ENCODE measurements around the gene MSH5. TPM values are rescaled to one million over a fixed set of nuclear protein-coding genes. Genes with fewer than 3 reads are reported as not detected.

The MSH5 gene
- total RNA-seq, 1 donor from 2014 or later = 48.2 TPM

GRCh38 chr6:31749301-31750036 lies 9.7 kb downstream of the MSH5 start:
- Mint-ChIP-seq H3K27ac (no peak overlapping the region), H3K36me3 (peaks cover 3% of the 10 kb centered on the region), H3K27me3 (ENCODE audit: low read depth) (no peaks in the 10 kb centered on the region), H3K9me3 (no peaks in the 10 kb centered on the region), H3K4me3 (no peak overlapping the region), H3K4me1 (no peaks in the 10 kb centered on the region)
- DNase-seq (ENCODE audit: low spot score in 2 of 2, unreplicated experiment in 2 of 2) = no peak
- TF ChIP-seq CTCF (IDR thresholded peaks at IDR 0.05; ENCODE audit: unreplicated experiment) = no peak

- DNase-seq (ENCODE audit: low spot score in 2 of 2, unreplicated experiment in 2 of 2) = no peak
- no peaks in the 10 kb centered on the region for H3K4me1 Mint-ChIP-seq
- H3K27me3 Mint-ChIP-seq (ENCODE audit: low read depth) = no peaks in the 10 kb centered on the region
- no peak for TF ChIP-seq CTCF (IDR thresholded peaks at IDR 0.05; ENCODE audit: unreplicated experiment)
- H3K27ac Mint-ChIP-seq = no peak overlapping the region
- peaks cover 3% of the 10 kb centered on the region for H3K36me3 Mint-ChIP-seq
- H3K4me3 Mint-ChIP-seq = no peak overlapping the region
- no peaks in the 10 kb centered on the region for H3K9me3 Mint-ChIP-seq
Observed at GRCh38 chr6:31750411-31751022, 10.7 kb downstream of the MSH5 start.

- H3K4me1 Mint-ChIP-seq = no peaks in the 10 kb centered on the region
- no peaks in the 10 kb centered on the region for H3K9me3 Mint-ChIP-seq
- no peak for DNase-seq (ENCODE audit: low spot score in 2 of 2, unreplicated experiment in 2 of 2)
- no peak overlapping the region for H3K27ac Mint-ChIP-seq
- no peaks in the 10 kb centered on the region for H3K27me3 Mint-ChIP-seq (ENCODE audit: low read depth)
- no peak overlapping the region for H3K4me3 Mint-ChIP-seq
- H3K36me3 Mint-ChIP-seq = peaks cover 3% of the 10 kb centered on the region
- no peak for TF ChIP-seq CTCF (IDR thresholded peaks at IDR 0.05; ENCODE audit: unreplicated experiment)
Observed at GRCh38 chr6:31752739-31753319, 13.0 kb downstream of the MSH5 start.

- no peak for DNase-seq (ENCODE audit: low spot score in 2 of 2, unreplicated experiment in 2 of 2)
- peaks cover 7% of the 10 kb centered on the region for H3K36me3 Mint-ChIP-seq
- H3K27me3 Mint-ChIP-seq (ENCODE audit: low read depth) = no peaks in the 10 kb centered on the region
- H3K27ac Mint-ChIP-seq = no peak overlapping the region
- peaks cover under 1% of the 10 kb centered on the region for H3K4me1 Mint-ChIP-seq
- TF ChIP-seq CTCF (IDR thresholded peaks at IDR 0.05; ENCODE audit: unreplicated experiment) = no peak
- H3K9me3 Mint-ChIP-seq = no peaks in the 10 kb centered on the region
- H3K4me3 Mint-ChIP-seq = no peak overlapping the region
Observed at GRCh38 chr6:31758281-31758680, 18.5 kb downstream of the MSH5 start.

- TF ChIP-seq CTCF (IDR thresholded peaks at IDR 0.05; ENCODE audit: unreplicated experiment) = no peak
- Mint-ChIP-seq H3K27ac (no peak overlapping the region), H3K4me1 (peaks cover 12% of the 10 kb centered on the region), H3K9me3 (no peaks in the 10 kb centered on the region), H3K27me3 (ENCODE audit: low read depth) (no peaks in the 10 kb centered on the region), H3K4me3 (no peak overlapping the region), H3K36me3 (peaks cover 7% of the 10 kb centered on the region)
- no peak for DNase-seq (ENCODE audit: low spot score in 2 of 2, unreplicated experiment in 2 of 2)
Observed at GRCh38 chr6:31760790-31761189, 21.0 kb downstream of the MSH5 start.

Measured in mesothelial cell of epicardium (in vitro differentiated cells).